Measurements from ENCODE around the gene MVD.

The MVD gene

GRCh38 chr16:88700322-88700635 lies 37.4 kb upstream of the MVD start:
- H3K27ac ChIP-seq = no peak overlapping the region
- no peak for TF ChIP-seq CTCF (IDR thresholded peaks at IDR 0.05)
- no peak for TF ChIP-seq ZFX (IDR thresholded peaks at IDR 0.05; ENCODE audit: borderline replicate concordance)

- TF ChIP-seq ZFX (IDR thresholded peaks at IDR 0.05; ENCODE audit: borderline replicate concordance) (no peak), CTCF (IDR thresholded peaks at IDR 0.05) (no peak)
- H3K27ac ChIP-seq = no peak overlapping the region
These were observed 36.3 kb upstream of the MVD start for GRCh38 chr16:88699180-88699579.

GRCh38 chr16:88698646-88699045 lies 35.8 kb upstream of the MVD start:
- no peak overlapping the region for H3K27ac ChIP-seq
- TF ChIP-seq CTCF (IDR thresholded peaks at IDR 0.05) = no peak
- no peak for TF ChIP-seq ZFX (IDR thresholded peaks at IDR 0.05; ENCODE audit: borderline replicate concordance)

GRCh38 chr16:88697831-88698615 lies 35.1 kb upstream of the MVD start:
- no peak overlapping the region for H3K27ac ChIP-seq
- no peak for TF ChIP-seq ZFX (IDR thresholded peaks at IDR 0.05; ENCODE audit: borderline replicate concordance)
- peak; percentile 44 for TF ChIP-seq CTCF (IDR thresholded peaks at IDR 0.05)

- no peak overlapping the region for H3K27ac ChIP-seq
- no peak for TF ChIP-seq CTCF (IDR thresholded peaks at IDR 0.05)
- no peak for TF ChIP-seq ZFX (IDR thresholded peaks at IDR 0.05; ENCODE audit: borderline replicate concordance)
These were observed 34.4 kb upstream of the MVD start for GRCh38 chr16:88697116-88697830.

- TF ChIP-seq ZFX (IDR thresholded peaks at IDR 0.05; ENCODE audit: borderline replicate concordance) (no peak), CTCF (IDR thresholded peaks at IDR 0.05) (no peak)
- no peak overlapping the region for H3K27ac ChIP-seq
These were observed 33.5 kb upstream of the MVD start for GRCh38 chr16:88696441-88696840.

GRCh38 chr16:88695753-88696152 lies 32.9 kb upstream of the MVD start:
- TF ChIP-seq ZFX (IDR thresholded peaks at IDR 0.05; ENCODE audit: borderline replicate concordance) (no peak), CTCF (IDR thresholded peaks at IDR 0.05) (no peak)

More at GRCh38 chr16:88695753-88696152, 32.9 kb upstream of the MVD start:
- H3K27ac ChIP-seq = no peak overlapping the region
